Prostate gland (tissue), 2 donors: ENCODE data around the gene FBXL17. TPM values are rescaled to one million over a fixed set of nuclear protein-coding genes. Genes with fewer than 3 reads are reported as not detected.
A peak's percentile ranks its signal among the peaks of the same experiment; 100 is the strongest.

ENCODE experiments used
- DNase-seq: peaks from one replicate; pipeline ENCODE4 v3.0.0-alpha.2; 2019; ENCODE audit warnings: low spot score
- H3K27ac ChIP-seq, 2 donors: fragments of 200-600 bp; sonication (generic); 2 replicates each; pipeline ENCODE4 v1.5.1; 2017 to 2019
- H3K27me3 ChIP-seq: fragments of 200-600 bp; sonication (generic); replicated peaks from 2 replicates; pipeline ENCODE4 v1.5.1; 2019; ENCODE audit not compliant: insufficient read depth
- H3K36me3 ChIP-seq, 2 donors: fragments of 200-600 bp; sonication (generic); 1 replicate in 1 of 2; 2 replicates in 1 of 2; pipeline versions ENCODE4 v1.5.1 to v1.8.1; 2017 to 2019
- H3K4me1 ChIP-seq: fragments of 200-600 bp; sonication (generic); replicated peaks from 2 replicates; pipeline ENCODE4 v1.5.1; 2019
- H3K4me3 ChIP-seq, 2 donors: fragments of 200-600 bp; sonication (generic); 2 replicates each; pipeline ENCODE4 v1.5.1; 2017 to 2019
- H3K9me3 ChIP-seq: fragments of 200-600 bp; sonication (generic); 2 replicates; pipeline ENCODE4 v1.5.1; 2017
- POLR2A ChIP-seq: fragments of 450-650 bp; IDR thresholded peaks from one replicate; pipeline ENCODE4 v1.6.1; 2016; ENCODE audit warnings: antibody characterized with exemption, mild to moderate bottlenecking
- POLR2AphosphoS5 ChIP-seq: sonication (generic); formaldehyde crosslinking; IDR thresholded peaks from one replicate; pipeline ENCODE4 v1.6.1; 2017; ENCODE audit warnings: antibody characterized with exemption
- WGBS: methylation state at CpG from one replicate; pipeline ENCODE4 v1.1.5; 2018; 5-methylcytosine and 5-hydroxymethylcytosine counted together
- intact Hi-C: fragments of 100-400 bp; cut with DNase I; formaldehyde crosslinking; loops from one replicate; pipeline ENCODE4 v1.14.2; 2022
- total RNA-seq, 2 donors: library from RNA; depleted of rRNA; stranded (reverse); fragments of >200 nt; gene quantifications; one replicate each; pipeline ENCODE4 v1.1.0, GENCODE V29; 2016
- TF ChIP-seq, protein P1 (sequence below), 4 experiments: fragments of 200-600 bp in 2 of 4; fragments of 450-650 bp in 2 of 4; sonication (generic) in 2 of 4; IDR thresholded peaks; 1 replicate in 3 of 4; 2 replicates in 1 of 4; pipeline ENCODE4 v1.5.1; 2016 to 2019; ENCODE audit warnings: antibody characterized with exemption in 4 of 4, mild to moderate bottlenecking in 2 of 4, moderate library complexity in 2 of 4

Gene FBXL17
- total RNA-seq, 2 donors from 2014 or later, result 14.8 to 30.4 TPM

DNA sequence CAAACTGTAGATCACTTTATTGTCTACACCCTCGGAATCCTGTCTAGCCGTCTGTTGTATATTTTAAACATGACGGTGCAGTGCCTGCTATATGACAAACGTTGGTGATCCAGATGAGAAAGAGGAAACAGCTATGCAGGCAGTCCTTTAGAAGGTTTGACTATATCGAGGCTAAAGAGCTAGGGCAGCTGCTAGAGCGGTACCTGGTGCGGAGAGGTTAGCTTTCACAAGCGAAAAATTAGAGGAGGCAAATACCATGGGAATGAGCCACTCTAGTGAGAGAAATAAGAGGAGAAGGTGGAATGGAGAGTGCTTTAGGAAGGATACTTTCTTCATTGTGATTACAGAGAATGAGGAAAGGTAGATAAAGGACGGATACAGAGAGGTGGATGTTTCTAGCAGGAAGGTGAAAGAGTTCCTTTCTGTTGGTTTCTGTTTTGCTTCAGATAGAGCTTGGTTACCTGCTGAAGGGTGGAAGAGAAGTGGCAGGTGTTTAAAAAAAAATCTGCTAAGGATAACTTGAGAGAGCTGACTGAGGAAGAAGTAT is 959 bp upstream of the FBXL17 start:
- Histone ChIP-seq H3K36me3 (no peaks in the 10 kb centered on the region), H3K9me3 (no peaks in the 10 kb centered on the region), H3K27ac (peak overlapping the region; percentile 97 to 99), H3K27me3 (no peaks in the 10 kb centered on the region), H3K4me1 (no peaks in the 10 kb centered on the region), H3K4me3 (peak overlapping the region; percentile 89 to 95)
- no peak for TF ChIP-seq POLR2A
- TF ChIP-seq, protein P1, sequence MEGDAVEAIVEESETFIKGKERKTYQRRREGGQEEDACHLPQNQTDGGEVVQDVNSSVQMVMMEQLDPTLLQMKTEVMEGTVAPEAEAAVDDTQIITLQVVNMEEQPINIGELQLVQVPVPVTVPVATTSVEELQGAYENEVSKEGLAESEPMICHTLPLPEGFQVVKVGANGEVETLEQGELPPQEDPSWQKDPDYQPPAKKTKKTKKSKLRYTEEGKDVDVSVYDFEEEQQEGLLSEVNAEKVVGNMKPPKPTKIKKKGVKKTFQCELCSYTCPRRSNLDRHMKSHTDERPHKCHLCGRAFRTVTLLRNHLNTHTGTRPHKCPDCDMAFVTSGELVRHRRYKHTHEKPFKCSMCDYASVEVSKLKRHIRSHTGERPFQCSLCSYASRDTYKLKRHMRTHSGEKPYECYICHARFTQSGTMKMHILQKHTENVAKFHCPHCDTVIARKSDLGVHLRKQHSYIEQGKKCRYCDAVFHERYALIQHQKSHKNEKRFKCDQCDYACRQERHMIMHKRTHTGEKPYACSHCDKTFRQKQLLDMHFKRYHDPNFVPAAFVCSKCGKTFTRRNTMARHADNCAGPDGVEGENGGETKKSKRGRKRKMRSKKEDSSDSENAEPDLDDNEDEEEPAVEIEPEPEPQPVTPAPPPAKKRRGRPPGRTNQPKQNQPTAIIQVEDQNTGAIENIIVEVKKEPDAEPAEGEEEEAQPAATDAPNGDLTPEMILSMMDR (IDR thresholded peaks at IDR 0.05), result no peak
- TF ChIP-seq POLR2AphosphoS5, result no peak
- intact Hi-C loops, result no loop called here
- DNase-seq, result peak; percentile 7
- 5% methylated on average over 9 of the region's 9 CpGs for WGBS

DNA sequence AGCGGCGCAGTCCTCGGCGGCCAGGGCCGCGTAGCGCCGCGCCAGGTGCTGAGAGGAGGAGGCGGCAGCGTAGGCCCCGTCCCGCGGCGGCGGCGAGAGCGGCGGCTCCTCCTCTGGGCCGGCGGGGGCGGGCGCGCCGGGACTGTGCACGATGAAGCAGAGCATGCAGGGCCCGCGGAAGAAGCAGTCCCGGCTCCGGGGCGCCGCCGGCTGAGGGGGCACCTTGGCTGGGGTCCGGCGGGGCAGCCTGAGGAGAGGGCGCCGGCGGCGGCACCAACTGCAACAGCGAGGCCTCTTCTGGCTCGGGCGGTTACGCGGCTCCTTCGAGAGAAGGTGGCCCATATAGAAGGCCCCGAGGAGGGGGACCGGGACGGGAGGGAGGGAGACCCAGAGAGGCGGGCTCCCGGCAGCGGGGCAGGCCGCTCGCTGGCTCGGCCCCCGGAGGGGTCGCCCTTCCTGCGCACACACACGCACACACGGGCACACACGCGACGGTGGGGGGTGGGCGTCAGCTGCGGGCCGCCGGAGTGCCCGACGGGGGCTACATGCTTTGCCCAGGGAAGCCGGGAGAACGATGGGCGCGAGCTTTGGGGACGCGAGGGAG is 446 bp downstream of the FBXL17 start:
- peak overlapping the region; percentile 97 to 99 for H3K27ac ChIP-seq
- intact Hi-C loops, result no loop called here
- H3K4me3 ChIP-seq, result peak overlapping the region; percentile 89 to 95
- no peaks in the 10 kb centered on the region for H3K4me1 ChIP-seq
- TF ChIP-seq POLR2AphosphoS5 (no peak), POLR2A (no peak)
- TF ChIP-seq, protein P1 (IDR thresholded peaks at IDR 0.05), result no peak
- no peaks in the 10 kb centered on the region for H3K36me3 ChIP-seq
- DNase-seq, result peak; percentile 49
- H3K27me3 ChIP-seq, result no peaks in the 10 kb centered on the region
- WGBS, result under 1% methylated on average over 56 of the region's 74 CpGs
- H3K9me3 ChIP-seq, result no peaks in the 10 kb centered on the region

DNA sequence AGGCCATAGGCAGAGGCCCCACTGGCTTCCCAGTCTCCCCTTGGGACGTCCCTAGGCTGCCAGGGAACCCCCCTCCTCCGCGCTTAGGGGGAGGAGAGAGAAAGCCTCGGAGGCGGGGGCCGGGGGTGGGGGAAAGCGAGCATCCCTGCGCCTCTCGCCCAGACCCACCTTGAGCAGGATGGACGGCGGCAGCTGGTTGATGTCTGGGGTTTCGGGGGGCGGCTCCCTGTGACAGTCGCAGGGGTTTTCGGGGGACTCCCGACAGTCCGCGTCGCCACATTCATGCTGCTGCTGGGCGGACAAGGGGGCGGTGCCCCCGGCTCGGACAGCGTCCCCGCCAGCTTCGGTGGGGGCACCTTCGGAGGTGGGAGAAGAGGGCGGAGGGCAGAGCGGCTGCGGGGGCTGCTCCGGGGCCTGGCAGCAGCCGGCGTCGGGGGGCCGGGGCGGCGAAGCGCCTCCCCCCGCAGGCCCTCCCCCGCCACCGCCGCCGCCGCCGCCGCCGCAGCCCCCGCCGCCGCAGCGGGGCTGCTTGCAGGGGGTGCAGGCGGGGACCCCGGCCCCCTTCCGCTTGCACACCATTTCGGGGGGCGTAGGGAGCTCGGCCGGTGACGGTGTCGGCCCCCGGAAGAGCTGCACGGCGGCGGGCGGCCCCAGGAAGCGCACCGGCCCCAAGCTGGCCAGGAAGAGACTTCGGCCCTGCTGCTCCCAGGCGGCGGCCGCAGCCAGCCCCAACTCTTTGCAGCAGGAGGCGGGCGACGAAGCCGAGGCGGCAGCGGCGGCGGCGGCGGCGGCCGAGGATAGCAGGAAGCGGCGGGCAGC is 1.2 kb downstream of the FBXL17 start:
- intact Hi-C loops, result no loop called here
- Histone ChIP-seq H3K4me3 (peak overlapping the region; percentile 89 to 95), H3K4me1 (no peaks in the 10 kb centered on the region), H3K27ac (peak overlapping the region; percentile 97 to 99), H3K9me3 (no peaks in the 10 kb centered on the region), H3K36me3 (no peaks in the 10 kb centered on the region), H3K27me3 (no peaks in the 10 kb centered on the region)
- peak; percentile 10 for DNase-seq
- under 1% methylated on average over 47 of the region's 85 CpGs for WGBS
- no peak for TF ChIP-seq POLR2A
- TF ChIP-seq, protein P1 (IDR thresholded peaks at IDR 0.05), result peak in 1 of 4 experiments; percentile 21

DNA sequence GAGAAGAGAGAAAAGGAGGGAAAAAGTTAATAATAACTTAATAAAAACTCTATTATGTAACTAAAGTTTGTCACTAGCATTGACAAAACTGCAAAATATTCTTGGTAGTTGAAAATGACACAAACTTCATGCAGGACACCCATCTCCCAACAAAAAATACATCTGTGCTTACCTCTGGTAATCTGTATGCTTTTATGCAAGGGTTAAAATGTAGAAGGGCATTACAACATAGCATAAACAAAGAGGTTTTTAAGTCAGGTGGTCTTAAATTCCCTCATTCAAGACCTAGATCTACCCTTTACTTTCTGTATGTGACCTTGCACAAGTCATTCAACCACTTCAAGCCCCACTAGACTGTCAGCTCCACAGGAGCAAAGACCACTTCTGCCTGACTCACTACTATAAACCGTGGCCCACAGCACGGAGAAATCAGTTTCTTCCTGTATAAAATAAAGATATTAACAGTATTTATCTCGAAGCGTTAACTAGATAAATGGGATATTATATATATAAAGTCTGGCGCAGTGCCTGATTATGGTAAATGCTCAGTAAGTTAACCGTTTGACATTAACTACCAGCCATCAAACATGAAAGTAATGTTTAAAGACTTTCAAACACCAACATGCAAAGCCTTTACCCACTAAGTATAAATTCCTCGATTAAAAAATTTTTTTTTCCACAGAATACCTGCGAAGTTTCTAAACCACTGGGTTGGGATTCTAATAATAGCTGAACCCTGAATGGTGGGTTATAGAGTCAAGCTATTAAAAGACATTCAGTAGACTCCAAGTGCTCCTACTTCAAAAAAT is 2.0 kb downstream of the FBXL17 start:
- H3K9me3 ChIP-seq, result no peaks in the 10 kb centered on the region
- H3K36me3 ChIP-seq, result no peaks in the 10 kb centered on the region
- intact Hi-C loops, result no loop called here
- no peak for TF ChIP-seq POLR2A
- no peak for TF ChIP-seq POLR2AphosphoS5
- TF ChIP-seq, protein P1 (IDR thresholded peaks at IDR 0.05), result no peak
- H3K4me3 ChIP-seq, result peak overlapping the region; percentile 89 to 95
- peak overlapping the region; percentile 97 to 99 for H3K27ac ChIP-seq
- H3K4me1 ChIP-seq, result no peaks in the 10 kb centered on the region
- no peak for DNase-seq
- 9% methylated on average over 8 of the region's 8 CpGs for WGBS
- H3K27me3 ChIP-seq, result no peaks in the 10 kb centered on the region
